Ovary (tissue), 9 donors: ENCODE results near the gene UBE2H. TPM values are rescaled to one million over a fixed set of nuclear protein-coding genes. Genes with fewer than 3 reads are reported as not detected.

Experiments used
- DNase-seq, 5 donors: peaks; one replicate each; pipeline ENCODE4 v3.0.0-alpha.2; 2019 to 2020
- H3K27ac ChIP-seq, 2 donors: fragments of 200-600 bp; one replicate each; pipeline versions ENCODE4 v1.5.1 to v1.8.0; 2019 to 2022
- H3K27me3 ChIP-seq: fragments of 200-600 bp; one replicate; pipeline ENCODE4 v1.8.0; 2022
- H3K36me3 ChIP-seq: fragments of 200-600 bp; sonication (generic); one replicate; pipeline ENCODE4 v1.5.1; 2019
- H3K4me1 ChIP-seq: one replicate; pipeline ENCODE4 v1.8.1; 2013; ENCODE audit warnings: mild to moderate bottlenecking, moderate library complexity; ENCODE audit not compliant: insufficient read depth
- H3K4me3 ChIP-seq: fragments of 200-600 bp; sonication (generic); one replicate; pipeline ENCODE4 v1.5.1; 2017
- H3K9me3 ChIP-seq, 2 donors: fragments of 200-600 bp in 1 of 2; sonication (generic) in 1 of 2; one replicate each; pipeline versions ENCODE4 v1.5.1 to v1.8.1; 2013 to 2019; ENCODE audit warnings: mild to moderate bottlenecking in 1 of 2, moderate library complexity in 1 of 2
- CTCF ChIP-seq, 3 donors: fragments of 450-650 bp in 2 of 3; fragments of 200-600 bp in 1 of 3; IDR thresholded peaks; one replicate each; pipeline versions ENCODE4 v1.5.1 to v1.8.0; 2016 to 2022; ENCODE audit warnings: antibody characterized with exemption in 3 of 3, mild to moderate bottlenecking in 1 of 3
- EP300 ChIP-seq: sonication (generic); formaldehyde crosslinking; IDR thresholded peaks from one replicate; pipeline ENCODE4 v1.6.1; 2017; ENCODE audit warnings: antibody characterized with exemption
- POLR2A ChIP-seq: fragments of 450-650 bp; IDR thresholded peaks from one replicate; pipeline ENCODE4 v1.6.1; 2017; ENCODE audit warnings: antibody characterized with exemption, mild to moderate bottlenecking, moderate library complexity
- whole genome bisulfite sequencing, 3 donors: extraction: QIAGEN DNeasy Blood & Tissue Kit in 1 of 3; methylation state at CpG; one replicate each; pipeline versions ENCODE4 v1.1.5 to v1.1.7; 2013 to 2017; 5-methylcytosine and 5-hydroxymethylcytosine counted together
- intact Hi-C, 4 donors: fragments of 100-400 bp; cut with DNase I; formaldehyde crosslinking; loops; one replicate each; pipeline versions ENCODE4 v1.11.0 to v1.15.1; 2022 to 2023
- polyA plus RNA-seq, 2 donors: library from polyadenylated mRNA; stranded (reverse); fragments of 200-250 nt in 1 of 2; fragments of 350-450 nt in 1 of 2; fragmentation: Illumina TruSeq in 1 of 2; extraction: RNeasy Lipid Tissue Mini Kit (QIAGEN cat#74804) in 1 of 2; gene quantifications; one replicate each; pipeline ENCODE4 v1.2.3, GENCODE V29; 2013 to 2014
- total RNA-seq, 7 donors: library from RNA; depleted of rRNA in 2 of 7; stranded (reverse); fragments of >200 nt in 2 of 7; fragmentation: NEBNext Ultra II Directional in 3 of 7; extraction: Animal tissue kit (Norgen Biotek cat#: 25700) in 3 of 7; gene quantifications; one replicate each; pipeline versions ENCODE4 v1.1.0 to v1.2.4, GENCODE V29; 2016 to 2023
- donor health status: DM: no; HTN: no; CAD: no; lungs with moderate emphysema.
- donor health status: DM: no; HTN: no; CAD: no.
- donor health status: Bipolar disorder and iron deficiency.
- donor health status: DM: yes; HTN: yes; CAD: no.
- donor health status: DM: no; HTN: no; CAD: no.
- donor health status: DM: yes; HTN: yes; CAD: no.

UBE2H gene
- total and polyA plus RNA-seq, 9 donors = 38.1 to 149 (median 64.7) TPM

GRCh38 chr7:129789652-129790051 is 163.1 kb downstream of the UBE2H start:
- Histone ChIP-seq H3K36me3 (no peaks in the 10 kb centered on the region), H3K27ac (no peak overlapping the region), H3K4me3 (no peak overlapping the region), H3K9me3 (no peaks in the 10 kb centered on the region), H3K4me1 (peaks cover 3% of the 10 kb centered on the region), H3K27me3 (no peaks in the 10 kb centered on the region)
- TF ChIP-seq CTCF (IDR thresholded peaks at IDR 0.05) = no peak
- TF ChIP-seq EP300 = no peak
- TF ChIP-seq POLR2A = no peak
- intact Hi-C loops = no loop called here
- WGBS, 3 donors = 14 to 58% (median 26%) methylated on average over 1 of the region's 1 CpG
- DNase-seq = no peak

- no peaks in the 10 kb centered on the region for H3K27me3 ChIP-seq
- H3K36me3 ChIP-seq = no peaks in the 10 kb centered on the region
- no peaks in the 10 kb centered on the region for H3K9me3 ChIP-seq
These were observed 163.8 kb downstream of the UBE2H start for GRCh38 chr7:129789000-129789399.

GRCh38 chr7:129786825-129787563 is 165.8 kb downstream of the UBE2H start:
- no peak for DNase-seq
- Histone ChIP-seq H3K4me3 (no peak overlapping the region), H3K27ac (no peak overlapping the region), H3K9me3 (no peaks in the 10 kb centered on the region), H3K4me1 (peaks cover 3% of the 10 kb centered on the region), H3K36me3 (no peaks in the 10 kb centered on the region), H3K27me3 (peaks cover 5% of the 10 kb centered on the region)
- 52 to 70% (median 59%) methylated on average over 13 of the region's 13 CpGs for WGBS, 3 donors
- intact Hi-C loops = no loop called here
- TF ChIP-seq POLR2A = no peak
- no peak for TF ChIP-seq CTCF (IDR thresholded peaks at IDR 0.05)

More at GRCh38 chr7:129789000-129789399, 163.8 kb downstream of the UBE2H start:
- Histone ChIP-seq H3K4me3 (no peak overlapping the region), H3K4me1 (peaks cover 3% of the 10 kb centered on the region), H3K27ac (no peak overlapping the region)
- TF ChIP-seq POLR2A = no peak
- TF ChIP-seq EP300 = no peak
- intact Hi-C loops = no loop called here
- no peak for DNase-seq
- WGBS, 3 donors = 89 to 91% (median 91%) methylated on average over 6 of the region's 6 CpGs

GRCh38 chr7:129785685-129786514 is 166.9 kb downstream of the UBE2H start:
- no peak for DNase-seq
- WGBS, 3 donors = 6 to 8% (median 7%) methylated on average over 42 to 44 of the region's 44 CpGs
- H3K27me3 ChIP-seq = peaks cover 10% of the 10 kb centered on the region
- TF ChIP-seq POLR2A (no peak), CTCF (IDR thresholded peaks at IDR 0.05) (no peak), EP300 (no peak)
- H3K36me3 ChIP-seq = no peaks in the 10 kb centered on the region
- peaks cover 3% of the 10 kb centered on the region for H3K4me1 ChIP-seq
- H3K27ac ChIP-seq = no peak overlapping the region
- H3K9me3 ChIP-seq = no peaks in the 10 kb centered on the region
- intact Hi-C loops = no loop called here
- H3K4me3 ChIP-seq = no peak overlapping the region
